ENCODE data around the gene LRRC38. TPM values are rescaled to one million over a fixed set of nuclear protein-coding genes. Genes with fewer than 3 reads are reported as not detected.
"Not testable (repeated sequence)": the region's sequence is repeated elsewhere in the genome, so short reads cannot be mapped to it uniquely, and the experiment has no call there.

LRRC38 gene
- total RNA-seq, 1 experiment from 2014 or later = not detected

DNA sequence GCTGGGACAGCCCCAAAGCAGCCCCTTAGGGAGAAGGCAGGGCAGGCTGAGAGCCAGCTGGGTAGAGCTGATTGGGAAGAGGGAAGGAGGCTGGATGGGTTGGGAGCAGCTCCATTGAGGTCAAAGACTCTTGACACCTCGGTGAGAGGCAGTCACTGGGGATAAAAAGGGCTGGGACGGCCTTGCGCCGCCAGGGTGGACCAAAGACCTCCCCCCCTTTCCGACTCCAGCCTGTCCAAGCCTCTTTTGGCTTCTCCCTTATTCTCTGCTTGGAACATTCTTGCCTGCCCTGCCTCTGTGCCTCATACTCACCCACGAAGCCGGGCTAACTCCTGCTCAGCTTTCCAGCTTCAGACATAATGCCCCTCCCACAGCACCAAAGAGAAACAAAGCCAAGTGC is 51.1 kb downstream of the LRRC38 start:
- DNase-seq (ENCODE audit: low read depth) = no peak

DNA sequence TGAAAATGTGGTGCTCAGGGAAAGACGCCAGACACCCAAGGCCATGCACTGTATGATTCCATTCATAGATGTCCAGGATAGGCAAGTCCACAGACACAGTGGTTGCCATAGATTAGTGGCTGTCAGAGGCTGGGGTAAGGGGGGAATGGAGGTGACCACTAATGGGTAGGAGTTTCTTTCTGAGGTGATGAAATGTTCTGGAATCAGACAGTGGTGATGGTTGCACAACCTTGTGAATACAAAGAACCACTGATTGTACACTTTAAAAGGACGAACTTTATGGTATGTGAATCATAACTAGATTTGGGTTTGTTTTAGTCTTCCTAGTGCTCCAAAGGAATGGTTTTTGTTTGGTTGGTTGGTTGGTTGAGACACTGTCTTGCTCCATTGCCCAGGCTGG is 51.8 kb downstream of the LRRC38 start:
- DNase-seq (ENCODE audit: low read depth) = no peak

DNA sequence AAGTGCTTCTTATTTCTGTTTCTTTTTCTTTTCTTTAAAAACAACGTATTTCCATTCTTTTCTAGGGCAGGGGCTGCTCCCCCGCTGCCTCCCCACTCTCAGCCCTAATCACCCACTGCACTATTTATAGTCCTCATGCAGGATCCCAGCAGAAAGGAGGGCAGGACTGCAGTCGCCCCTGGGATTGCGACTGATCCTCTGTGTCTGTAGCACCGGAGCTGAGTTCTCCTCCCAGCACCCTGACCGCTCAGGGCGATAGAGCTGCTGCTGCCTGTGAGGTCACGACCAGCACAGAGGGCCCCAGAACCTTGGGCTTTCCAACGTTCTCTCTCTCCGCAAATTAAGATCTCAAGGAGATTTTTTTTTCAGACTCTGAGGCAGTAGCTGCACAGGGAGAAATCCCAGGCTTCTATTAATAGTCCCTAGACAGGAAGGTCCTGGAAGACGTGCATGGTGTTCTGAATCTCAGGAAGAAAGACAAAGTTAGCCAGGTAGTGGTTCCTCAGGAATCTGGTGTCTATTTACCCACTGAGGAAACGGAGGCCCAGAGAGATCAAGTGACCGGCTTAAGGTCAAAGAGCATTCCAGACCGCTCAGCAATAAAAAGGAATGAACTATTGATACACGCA is 56.8 kb downstream of the LRRC38 start:
- DNase-seq (ENCODE audit: low read depth) = no peak

DNA sequence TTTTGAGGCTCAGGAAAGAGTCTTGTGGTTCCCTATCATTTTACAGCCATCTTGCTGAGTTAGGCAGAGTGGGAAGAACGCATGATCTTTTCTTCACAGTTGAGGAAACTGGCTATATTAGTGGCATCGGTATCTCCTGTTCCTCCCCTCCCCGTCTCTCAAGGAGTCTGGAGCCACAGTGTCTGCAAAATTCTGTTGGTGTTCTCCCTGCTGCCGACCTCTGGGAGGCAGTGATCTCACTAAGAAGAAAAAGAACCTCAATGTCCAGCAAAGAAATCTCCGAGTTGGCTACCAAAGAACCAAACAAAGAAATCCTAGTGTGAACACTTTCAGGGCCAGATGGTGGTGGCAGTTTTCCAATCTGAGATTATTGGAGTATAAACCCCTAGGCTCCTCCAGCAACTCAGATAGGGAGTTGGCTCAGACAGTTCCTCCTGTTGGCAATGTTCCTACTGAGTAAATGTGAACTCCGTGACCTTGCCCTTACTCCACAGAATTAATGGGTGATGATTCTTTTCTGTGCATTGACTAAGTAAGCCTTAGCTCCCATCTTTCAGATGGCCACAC is 62.3 kb downstream of the LRRC38 start:
- DNase-seq (ENCODE audit: low read depth) = no peak

DNA sequence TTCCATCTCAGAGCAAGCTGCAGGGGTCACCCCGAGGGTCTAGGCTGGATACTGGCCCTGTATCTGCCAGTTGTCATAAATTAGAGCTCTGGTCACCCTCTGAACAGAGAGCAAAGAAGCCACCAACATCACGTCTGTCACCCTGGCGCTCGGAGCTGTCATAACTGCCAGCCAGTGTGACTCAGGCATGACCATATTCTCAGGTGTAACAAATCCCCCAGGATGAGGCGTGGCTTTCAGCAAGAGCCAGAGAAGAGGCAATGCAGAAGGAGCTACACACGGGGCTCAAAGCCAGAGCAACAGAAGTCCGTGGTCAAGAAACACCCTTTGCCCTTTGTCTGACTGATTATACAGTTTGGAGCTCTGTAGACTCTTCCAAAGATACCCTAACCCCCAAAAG is 63.6 kb downstream of the LRRC38 start:
- DNase-seq (ENCODE audit: low read depth) = no peak

DNA sequence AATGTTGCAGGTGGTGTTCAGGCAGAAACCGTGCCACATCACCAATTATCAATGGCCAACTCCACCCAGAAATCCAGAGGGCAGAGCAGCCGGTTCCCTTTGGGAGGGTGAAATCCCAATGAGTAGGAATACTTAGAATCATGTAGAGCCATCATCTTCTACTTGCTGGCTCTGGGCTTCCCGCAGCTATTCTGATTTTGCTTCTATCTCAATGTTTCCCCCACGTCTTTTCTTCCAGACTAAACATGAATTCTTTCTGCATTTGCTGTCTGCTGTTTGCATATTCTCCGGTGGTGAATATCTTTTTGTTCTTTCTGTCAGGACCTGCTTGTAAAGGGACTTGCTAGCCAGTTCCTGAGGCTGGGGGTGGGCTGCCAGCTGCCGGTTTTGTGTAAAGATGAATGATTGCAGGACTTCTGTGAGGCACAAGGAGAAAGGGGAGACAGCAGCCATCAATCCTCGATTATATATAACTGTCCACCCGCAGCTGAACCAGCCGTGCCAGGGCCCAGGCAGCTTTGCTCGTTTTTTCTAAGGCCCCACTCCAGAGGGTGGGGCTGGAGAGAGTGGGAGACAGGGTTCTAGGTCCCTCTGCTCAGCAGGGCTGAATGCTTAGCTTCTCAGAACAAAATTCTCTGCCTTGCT is 70.3 kb downstream of the LRRC38 start:
- DNase-seq (ENCODE audit: low read depth) = no peak

DNA sequence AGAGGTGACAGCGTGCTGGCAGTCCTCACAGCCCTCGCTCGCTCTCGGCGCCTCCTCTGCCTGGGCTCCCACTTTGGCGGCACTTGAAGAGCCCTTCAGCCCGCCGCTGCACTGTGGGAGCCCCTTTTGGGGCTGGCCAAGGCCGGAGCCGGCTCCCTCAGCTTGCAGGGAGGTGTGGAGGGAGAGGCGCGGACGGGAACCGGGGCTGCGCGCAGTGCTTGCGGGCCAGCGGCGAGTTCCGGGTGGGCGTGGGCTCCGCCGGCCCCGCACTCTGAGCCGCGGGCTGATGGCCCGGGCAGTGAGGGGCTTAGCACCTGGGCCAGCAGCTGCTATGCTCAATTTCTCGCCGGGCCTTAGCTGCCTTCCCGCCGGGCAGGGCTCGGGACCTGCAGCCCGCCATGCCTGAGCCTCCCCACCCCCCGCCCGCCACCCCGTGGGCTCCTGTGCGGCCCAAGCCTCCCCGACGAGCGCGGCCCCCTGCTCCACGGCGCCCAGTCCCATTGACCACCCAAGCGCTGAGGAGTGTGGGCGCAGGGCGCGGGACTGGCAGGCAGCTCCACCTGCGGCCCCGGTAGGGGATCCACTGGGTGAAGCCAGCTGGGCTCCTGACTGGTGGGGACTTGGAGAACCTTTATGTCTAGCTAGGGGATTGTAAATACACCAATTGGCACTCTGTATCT is 74.6 kb downstream of the LRRC38 start:
- DNase-seq (ENCODE audit: low read depth) = not testable (repeated sequence)

DNA sequence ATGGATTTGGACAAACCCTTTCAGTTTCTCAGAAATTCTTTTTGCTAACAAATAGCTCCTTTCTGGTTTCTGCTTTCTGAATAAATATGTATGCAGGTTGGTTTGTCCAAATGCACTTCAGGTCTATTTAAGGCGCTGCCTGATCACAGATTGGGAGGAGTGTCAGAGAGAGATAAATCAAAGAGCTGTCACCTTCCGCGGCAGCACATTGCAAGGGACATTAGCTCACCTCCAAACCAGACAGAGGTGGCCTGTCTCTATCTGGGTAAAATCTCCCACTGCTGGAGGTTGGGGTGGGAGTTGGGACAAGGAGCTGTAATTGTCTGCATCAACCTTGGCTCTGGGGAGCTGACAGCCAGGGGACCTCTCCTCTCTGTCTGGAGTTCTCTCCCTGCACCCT is 78.3 kb downstream of the LRRC38 start:
- no peak for DNase-seq (ENCODE audit: low read depth)

DNA sequence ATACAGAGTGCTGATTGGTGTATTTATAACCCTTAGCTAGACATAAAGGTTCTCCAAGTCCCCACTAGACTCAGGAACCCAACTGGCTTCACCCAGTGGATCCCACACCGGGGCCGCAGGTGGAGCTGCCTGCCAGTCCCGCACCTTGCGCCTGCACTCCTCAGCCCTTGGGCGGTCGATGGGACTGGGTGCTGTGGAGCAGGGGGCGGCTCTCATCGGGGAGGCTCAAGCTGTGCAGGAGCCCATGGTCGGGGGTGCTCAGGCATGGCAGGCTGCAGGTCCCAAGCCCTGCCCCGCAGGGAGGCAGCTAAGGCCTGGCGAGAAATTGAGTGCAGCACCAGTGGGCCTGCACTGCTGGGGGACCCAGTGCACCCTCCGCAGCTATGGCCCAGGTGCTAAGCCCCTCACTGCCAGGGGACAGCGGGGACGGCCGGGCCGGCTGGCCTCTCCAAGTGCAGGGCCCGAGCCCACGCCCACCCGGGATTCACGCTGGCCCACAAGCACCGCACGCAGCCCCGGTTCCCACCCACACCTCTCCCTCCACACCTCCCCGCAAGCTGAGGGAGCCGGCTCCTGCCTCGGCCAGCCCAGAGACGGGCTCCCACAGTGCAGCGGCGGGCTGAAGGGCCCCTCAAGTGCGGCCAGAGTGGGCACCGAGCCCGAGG is 80.0 kb downstream of the LRRC38 start:
- DNase-seq (ENCODE audit: low read depth) = not testable (repeated sequence)

DNA sequence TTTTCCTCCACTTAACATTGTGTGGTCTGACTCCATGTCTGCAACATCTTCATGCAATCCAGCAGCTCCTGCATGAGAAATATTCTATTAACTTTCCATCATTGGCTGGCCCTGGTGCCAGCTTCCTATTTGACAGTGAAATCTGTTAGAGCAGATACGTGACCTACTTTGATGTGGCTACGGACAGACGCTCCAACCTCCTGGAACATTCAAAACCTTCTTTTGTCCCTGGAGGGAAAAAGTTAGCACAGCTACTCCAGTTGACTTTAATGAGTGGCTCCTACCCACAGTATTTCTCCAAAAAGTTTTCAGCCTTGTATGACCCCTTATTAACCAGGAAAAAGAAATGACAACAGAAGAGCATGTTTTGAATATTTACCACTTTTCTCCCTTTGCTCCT is 81.6 kb downstream of the LRRC38 start:
- no peak for DNase-seq (ENCODE audit: low read depth)

DNA sequence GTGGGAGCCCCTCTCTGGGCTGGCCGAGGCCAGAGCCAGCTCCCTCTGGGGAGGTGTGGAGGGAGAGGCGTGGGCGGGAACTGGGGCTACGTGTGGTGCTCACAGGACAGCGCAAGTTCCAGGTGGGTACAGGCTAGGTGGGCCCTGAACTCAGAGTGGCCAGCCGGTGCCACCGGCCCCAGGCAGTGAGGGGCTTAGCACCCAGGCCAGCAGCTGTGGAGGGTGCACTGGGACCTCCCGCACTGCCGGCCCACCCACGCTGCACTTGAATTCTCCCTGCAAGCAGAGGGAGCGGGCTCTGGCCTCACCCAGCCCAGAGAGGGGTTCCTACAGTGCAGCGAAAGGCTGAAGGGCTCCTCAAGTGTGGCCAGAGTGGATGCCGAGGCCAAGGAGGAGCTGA is 83.3 kb downstream of the LRRC38 start:
- DNase-seq (ENCODE audit: low read depth) = no peak

Other genes with a start within 250 kb of the LRRC38 start
- not detected in 2 replicates for gene PRAMEF8, start 228.9 kb downstream of the LRRC38 start, total RNA-seq (2014; rRNA removed; shearing (Covaris generic))
- gene PRAMEF33, start 210.5 kb downstream of the LRRC38 start, total RNA-seq (2014; rRNA removed; shearing (Covaris generic)) = not detected in 2 replicates
- gene PRAMEF15, start 198.4 kb downstream of the LRRC38 start, total RNA-seq (2014; rRNA removed; shearing (Covaris generic)) = not detected in 2 replicates
- not detected in 2 replicates for gene PRAMEF14, start 166.9 kb downstream of the LRRC38 start, total RNA-seq (2014; rRNA removed; shearing (Covaris generic))
- gene PRAMEF19, start 142.1 kb downstream of the LRRC38 start, total RNA-seq (2014; rRNA removed; shearing (Covaris generic)) = not detected in 2 replicates
- gene PRAMEF17, start 124.4 kb downstream of the LRRC38 start, total RNA-seq (2014; rRNA removed; shearing (Covaris generic)) = not detected in 2 replicates
- not detected in 2 replicates for gene PRAMEF20, start 103.6 kb downstream of the LRRC38 start, total RNA-seq (2014; rRNA removed; shearing (Covaris generic))
- 1.6 and 2.0 TPM in 2 replicates for gene PDPN, start 69.8 kb upstream of the LRRC38 start, total RNA-seq (2014; rRNA removed; shearing (Covaris generic))
- 7.1 and 9.5 TPM in 2 replicates for gene PRDM2, start 186.2 kb upstream of the LRRC38 start, total RNA-seq (2014; rRNA removed; shearing (Covaris generic))